ENCODE results near the gene MAP3K15.

DNA sequence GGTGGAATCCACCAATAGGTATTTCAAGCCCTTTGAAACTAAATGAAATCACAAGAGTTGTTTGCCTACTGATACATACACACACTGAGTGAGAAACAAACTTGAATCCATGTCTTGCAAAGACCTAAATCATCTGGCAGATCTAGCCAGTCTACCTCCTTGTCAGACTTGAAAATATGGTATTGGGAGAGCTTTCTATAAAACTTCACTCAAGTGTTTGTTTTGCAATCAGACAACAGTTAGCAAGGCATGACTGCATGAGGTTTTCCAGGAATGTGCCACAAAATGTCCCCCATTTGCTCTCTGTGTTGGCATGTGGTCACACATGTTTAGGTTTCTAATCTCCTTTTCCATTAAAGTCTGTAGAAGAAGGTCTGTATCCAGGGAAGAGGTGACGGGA lies 52.4 kb downstream of the MAP3K15 start:
- no peak for TF ChIP-seq POLR2A (IDR thresholded peaks at IDR 0.05)
- TF ChIP-seq CTCF (IDR thresholded peaks at IDR 0.05 in 8 of 11, conservative IDR thresholded peaks at IDR 0.05 in 3 of 11): no peak
- no peak for TF ChIP-seq POLR2AphosphoS5 (IDR thresholded peaks at IDR 0.05)

Measured in spleen (tissue), 7 donors.